ENCODE measurements around the gene FEN1.

The FEN1 gene, protein sequence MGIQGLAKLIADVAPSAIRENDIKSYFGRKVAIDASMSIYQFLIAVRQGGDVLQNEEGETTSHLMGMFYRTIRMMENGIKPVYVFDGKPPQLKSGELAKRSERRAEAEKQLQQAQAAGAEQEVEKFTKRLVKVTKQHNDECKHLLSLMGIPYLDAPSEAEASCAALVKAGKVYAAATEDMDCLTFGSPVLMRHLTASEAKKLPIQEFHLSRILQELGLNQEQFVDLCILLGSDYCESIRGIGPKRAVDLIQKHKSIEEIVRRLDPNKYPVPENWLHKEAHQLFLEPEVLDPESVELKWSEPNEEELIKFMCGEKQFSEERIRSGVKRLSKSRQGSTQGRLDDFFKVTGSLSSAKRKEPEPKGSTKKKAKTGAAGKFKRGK

DNA sequence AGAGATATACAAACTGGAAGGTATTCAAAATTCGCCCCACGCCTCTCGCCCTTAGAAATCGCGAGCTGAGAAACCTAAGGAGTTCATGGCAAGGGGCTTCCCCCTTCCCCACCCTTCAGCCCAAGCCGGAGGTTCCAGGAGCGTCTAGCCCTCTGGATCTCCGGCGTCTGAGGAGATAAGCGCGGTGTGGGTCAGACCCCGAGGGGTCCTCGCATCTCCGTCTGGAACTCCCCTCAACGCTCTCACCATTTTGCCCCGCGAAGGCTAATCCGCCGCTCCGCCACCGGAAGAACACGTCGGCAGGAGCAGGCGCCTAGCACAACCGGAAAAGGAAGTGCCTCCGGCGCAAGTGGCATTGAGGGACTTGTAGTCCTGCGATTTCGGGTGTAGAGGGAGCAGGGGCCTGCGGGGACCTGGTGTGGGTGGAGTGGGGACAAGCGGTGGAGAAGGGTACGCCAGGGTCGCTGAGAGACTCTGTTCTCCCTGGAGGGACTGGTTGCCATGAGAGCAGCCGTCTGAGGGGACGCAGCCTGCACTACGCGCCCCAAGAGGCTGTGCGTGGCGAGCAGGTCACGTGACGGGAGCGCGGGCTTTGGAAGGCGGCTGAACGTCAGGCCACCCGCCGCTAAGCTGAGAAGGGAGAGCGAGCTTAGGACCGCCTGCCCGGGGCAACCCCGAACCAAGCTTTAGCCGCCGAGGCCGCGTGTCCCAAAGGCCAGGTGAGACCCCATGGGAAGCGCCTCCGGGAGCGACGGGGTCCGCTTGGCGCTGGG, at the start of gene FEN1, which contains the start of gene TMEM258:
TSS of gene FEN1 (plus strand) at position 602 of the 773 bp plus-strand sequence. CDS start 2,451 bp downstream, outside the sequence.
TSS of gene TMEM258 (minus strand) at position 290 of the 773 bp plus-strand sequence. CDS start at position 249, 41 bp downstream.
- DNase-seq: peak; percentile 62

GRCh38 chr11:61743486-61744095, 49.1 kb upstream of the FEN1 start:
- DNase-seq: no peak

GRCh38 chr11:61744181-61744580, 48.5 kb upstream of the FEN1 start:
- DNase-seq: no peak

- DNase-seq: no peak
Measured at GRCh38 chr11:61744609-61745156, 48.0 kb upstream of the FEN1 start.

GRCh38 chr11:61745781-61746441, 46.8 kb upstream of the FEN1 start:
- DNase-seq: no peak

GRCh38 chr11:61746442-61747191, 46.1 kb upstream of the FEN1 start:
- DNase-seq: no peak

DNA sequence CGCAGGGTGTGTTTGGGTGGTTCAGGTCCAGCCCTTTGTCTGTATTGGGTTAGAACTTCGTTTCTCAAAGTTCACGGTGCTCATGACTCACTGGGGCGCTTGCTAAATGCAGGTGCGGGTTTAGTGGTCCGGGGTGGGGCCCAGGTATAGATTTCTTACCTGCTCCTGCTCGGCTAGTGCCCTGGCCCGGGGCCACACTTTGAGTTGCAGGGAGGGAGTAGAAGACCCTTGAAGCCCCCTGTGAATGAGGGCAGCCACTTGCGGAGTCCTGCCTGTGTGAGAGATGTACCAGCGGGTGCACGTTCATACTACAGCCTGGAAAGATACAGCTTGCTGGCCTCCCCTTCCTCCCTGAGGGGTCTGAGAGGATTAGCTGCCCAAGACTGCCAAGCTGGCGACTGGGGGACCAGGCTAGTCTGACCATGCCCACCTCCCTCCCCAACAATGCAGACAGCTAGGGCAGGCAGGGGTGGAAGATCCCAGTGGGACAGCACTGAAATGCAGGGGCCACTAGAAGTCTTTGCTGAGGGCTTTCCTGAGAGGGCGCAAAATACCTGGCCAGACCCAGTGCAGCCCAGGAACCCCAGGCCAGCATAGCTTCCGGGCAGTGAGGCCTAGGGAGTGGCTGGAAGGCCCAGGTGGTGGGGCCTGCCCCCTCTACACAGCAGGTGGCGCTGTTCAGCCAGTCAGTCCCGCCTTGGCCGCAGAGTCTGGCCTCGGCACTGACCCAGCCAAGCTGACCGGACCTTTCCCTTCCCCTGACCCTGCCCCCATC, 45.3 kb upstream of the FEN1 start:
- DNase-seq: no peak

- no peak for DNase-seq
Measured at GRCh38 chr11:61747967-61748285, 44.8 kb upstream of the FEN1 start.

- DNase-seq: no peak
Measured at GRCh38 chr11:61749591-61750217, 43.0 kb upstream of the FEN1 start.

DNA sequence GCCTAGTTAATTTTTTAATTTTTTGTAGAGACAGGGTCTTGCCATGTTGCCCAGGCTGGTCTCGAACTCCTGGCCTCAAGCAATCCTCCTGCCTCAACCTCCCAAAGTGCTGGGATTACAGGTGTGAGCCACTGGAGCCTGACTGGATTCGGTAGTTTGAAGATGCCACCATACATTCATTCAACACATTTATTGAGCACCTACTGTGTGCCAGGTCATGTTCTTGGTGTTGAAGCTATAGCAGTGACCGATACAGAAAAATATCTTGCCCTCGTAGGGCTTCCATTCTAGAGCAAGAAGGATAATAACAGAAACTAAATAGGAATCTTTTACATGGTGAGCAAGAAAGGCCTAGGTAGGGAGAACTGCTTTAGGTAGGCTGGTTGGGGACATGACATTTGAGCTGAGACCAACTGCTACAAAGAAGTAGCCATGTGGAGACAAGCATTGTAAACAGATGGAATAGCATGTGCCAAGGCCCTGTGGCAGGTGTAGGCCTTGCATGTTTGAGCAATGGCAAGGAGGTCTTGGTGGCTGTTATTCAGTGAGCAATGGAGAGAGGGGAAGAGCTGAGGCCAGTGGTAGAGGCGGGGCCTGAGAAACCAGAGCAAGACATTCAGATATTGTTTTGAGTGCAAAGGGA, 42.0 kb upstream of the FEN1 start:
- no peak for DNase-seq

DNA sequence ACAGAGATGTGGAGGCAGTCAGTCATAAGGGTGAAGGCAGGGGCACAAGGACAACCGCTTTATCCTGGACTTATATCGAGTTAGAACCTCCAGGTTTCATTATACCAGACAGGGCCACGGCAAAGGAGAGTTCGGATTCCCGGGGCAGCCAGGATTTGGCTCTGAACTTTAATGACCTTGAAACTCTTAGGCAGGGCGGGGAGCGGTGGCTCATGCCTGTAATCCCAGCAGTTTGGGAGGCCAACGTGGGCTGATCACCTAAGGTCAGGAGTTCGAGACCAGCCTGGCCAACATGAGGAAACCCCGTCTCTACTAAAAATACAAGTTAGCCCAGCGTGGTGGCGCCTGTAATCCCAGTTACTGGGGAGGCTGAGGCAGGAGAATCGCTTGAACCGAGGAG, 41.3 kb upstream of the FEN1 start:
- DNase-seq: no peak

DNA sequence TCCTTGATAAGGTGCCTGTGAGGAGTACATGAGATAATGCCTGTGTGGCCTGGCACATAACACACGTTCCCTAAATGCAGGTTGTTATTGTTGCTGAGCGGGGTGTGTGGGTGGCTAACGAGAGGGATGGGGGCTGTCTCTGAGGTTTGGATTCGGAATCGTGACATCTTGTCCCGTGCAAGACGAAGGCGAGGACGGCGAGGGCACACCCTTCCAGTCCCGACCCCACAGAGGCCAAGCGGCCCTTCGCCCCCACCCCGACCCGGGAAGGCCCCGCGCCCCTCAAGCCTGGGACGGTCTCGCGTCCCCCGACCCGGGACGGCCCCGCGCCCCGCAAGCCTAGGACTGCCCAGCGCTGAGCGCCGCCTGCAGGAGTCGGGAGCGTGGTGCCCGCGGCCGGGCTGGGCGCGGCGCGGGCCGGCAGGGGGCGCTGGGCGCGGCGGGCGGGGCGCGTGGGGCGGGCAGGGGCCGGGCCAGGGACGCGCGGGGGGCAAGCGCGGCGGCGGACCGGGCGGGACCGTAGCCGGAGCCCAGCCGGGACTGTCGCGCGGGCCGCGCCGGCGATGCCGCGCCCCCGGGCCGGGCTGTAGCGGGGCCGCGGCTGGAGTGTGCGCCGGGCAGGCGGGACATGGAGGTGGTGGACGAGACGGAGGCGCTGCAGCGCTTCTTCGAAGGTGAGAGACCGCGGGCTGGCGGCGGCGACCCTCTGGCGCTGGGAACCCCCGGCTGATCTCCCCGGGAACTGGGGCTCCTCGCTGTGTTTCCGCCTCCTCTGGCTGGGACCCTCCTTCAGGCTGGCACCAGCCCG, 40.4 kb upstream of the FEN1 start, which contains the start of gene MYRF:
TSS of gene MYRF (plus strand) at position 520 of the 808 bp plus-strand sequence. CDS start at position 629, 109 bp downstream.
- no peak for DNase-seq

- no peak for DNase-seq
Measured at GRCh38 chr11:61752925-61753521, 39.7 kb upstream of the FEN1 start.

DNA sequence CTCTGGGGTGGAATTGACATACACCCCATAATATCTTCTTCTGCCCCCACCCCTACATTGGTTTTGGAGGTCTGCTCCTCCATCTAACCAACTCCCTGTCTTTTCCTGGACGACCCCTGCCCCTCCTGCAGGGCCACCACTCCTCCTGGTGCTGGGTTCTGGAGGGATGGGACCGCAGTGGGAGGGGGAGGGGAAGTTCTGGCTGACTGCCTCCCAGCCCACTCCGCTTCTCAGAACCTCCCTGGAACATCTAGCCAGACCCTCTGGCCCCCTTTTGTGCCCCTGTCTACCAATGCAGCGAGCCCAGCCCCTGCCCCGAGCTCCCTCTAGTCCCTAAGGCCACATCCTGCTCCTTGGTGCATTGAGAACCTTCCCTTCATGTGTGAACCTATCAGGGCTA, 39.0 kb upstream of the FEN1 start:
- no peak for DNase-seq

DNA sequence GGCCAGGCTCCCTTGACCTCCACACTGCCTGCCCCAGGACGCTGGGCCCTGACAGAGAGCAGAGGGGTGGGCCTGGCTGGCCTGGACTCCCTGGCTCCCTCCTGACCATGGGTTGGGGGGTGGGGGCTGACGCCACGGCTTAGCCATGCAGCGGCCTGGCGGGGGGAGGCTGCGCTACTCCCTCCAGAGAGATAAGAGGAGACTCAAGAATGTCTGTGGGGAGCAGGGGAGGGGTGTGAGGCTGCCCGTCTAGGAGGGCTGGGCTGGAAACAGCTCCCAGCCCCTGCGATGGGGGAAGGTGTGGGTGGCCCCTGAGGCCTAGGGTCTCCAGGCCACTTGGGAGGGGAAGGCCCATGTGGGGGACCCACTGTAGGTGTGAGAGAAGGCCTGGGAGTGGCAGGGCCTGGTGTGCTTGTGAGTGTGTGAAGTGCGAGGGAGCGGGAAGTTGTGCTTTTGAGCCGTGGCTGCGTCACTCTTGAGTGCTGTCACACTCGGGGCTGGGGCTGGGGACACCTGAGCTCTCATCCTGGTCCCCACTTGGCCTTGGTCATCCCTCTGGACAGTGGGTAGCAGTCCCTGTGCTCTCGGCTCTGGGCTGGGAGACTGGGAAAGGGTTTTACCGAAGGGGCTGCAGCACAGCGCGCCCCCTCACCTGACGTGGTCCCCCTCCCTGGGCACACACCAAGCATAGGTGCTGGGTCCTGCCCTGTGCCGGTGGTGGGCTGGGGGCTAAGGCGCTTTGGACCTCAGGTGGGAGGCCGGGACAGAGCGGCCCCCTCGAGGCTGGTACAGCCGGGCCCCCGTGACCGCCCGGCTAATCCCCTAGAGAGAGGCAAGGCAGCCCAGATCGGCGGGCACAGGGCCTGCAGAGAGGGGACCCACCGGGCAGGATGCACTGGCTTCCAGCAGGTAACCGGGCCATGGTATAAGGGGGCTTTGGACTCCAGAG, 37.9 kb upstream of the FEN1 start:
- DNase-seq: no peak

GRCh38 chr11:61756147-61756451, 36.6 kb upstream of the FEN1 start:
- DNase-seq: no peak

- no peak for DNase-seq
Measured at GRCh38 chr11:61756452-61757212, 36.1 kb upstream of the FEN1 start.

All from NCI-H1694 (cell line).